Prostate gland (tissue), 2 donors: ENCODE data around the gene NNT.

ENCODE experiments used
- POLR2A ChIP-seq: fragments of 450-650 bp; IDR thresholded peaks from one replicate; pipeline ENCODE4 v1.6.1; 2016; ENCODE audit warnings: antibody characterized with exemption, mild to moderate bottlenecking
- POLR2AphosphoS5 ChIP-seq: sonication (generic); formaldehyde crosslinking; IDR thresholded peaks from one replicate; pipeline ENCODE4 v1.6.1; 2017; ENCODE audit warnings: antibody characterized with exemption
- TF ChIP-seq, protein P1 (sequence below), 4 experiments: fragments of 200-600 bp in 2 of 4; fragments of 450-650 bp in 2 of 4; sonication (generic) in 2 of 4; IDR thresholded peaks; 1 replicate in 3 of 4; 2 replicates in 1 of 4; pipeline ENCODE4 v1.5.1; 2016 to 2019; ENCODE audit warnings: antibody characterized with exemption in 4 of 4, mild to moderate bottlenecking in 2 of 4, moderate library complexity in 2 of 4

DNA sequence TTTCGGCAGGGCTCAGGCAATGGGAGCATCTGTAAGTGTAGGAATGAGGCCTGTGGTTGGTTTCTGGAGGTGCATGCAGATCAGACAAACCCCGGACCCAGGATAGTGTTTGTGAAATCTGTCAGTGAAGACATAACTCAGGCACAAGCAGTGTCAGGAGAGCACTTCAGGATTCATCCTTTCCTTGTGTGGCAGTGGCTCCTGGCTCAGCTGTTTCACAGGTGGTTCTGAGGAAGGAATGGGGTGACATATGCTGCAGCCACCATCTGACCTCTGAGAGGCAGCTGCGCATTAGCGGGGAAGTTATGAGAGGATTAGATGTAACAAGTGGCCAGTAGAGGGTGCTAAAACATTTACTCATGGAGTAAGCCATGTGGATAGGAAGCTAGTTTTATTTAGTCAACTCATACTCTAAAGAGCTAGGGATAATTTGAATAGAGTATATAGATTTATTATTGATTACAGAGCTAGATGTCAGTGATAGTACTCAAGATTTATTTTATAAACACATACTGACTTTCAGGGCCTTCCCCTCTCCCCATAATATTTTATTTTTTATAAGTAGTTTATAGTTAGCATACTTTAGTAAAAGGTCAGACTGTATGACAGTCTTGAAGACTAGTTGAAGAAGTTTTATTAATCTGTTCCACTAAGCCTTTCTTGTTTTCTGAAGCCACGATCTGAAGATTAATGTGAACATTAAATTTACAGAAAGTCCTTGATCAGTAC, 28.4 kb downstream of the NNT start:
- TF ChIP-seq, protein P1, sequence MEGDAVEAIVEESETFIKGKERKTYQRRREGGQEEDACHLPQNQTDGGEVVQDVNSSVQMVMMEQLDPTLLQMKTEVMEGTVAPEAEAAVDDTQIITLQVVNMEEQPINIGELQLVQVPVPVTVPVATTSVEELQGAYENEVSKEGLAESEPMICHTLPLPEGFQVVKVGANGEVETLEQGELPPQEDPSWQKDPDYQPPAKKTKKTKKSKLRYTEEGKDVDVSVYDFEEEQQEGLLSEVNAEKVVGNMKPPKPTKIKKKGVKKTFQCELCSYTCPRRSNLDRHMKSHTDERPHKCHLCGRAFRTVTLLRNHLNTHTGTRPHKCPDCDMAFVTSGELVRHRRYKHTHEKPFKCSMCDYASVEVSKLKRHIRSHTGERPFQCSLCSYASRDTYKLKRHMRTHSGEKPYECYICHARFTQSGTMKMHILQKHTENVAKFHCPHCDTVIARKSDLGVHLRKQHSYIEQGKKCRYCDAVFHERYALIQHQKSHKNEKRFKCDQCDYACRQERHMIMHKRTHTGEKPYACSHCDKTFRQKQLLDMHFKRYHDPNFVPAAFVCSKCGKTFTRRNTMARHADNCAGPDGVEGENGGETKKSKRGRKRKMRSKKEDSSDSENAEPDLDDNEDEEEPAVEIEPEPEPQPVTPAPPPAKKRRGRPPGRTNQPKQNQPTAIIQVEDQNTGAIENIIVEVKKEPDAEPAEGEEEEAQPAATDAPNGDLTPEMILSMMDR (IDR thresholded peaks at IDR 0.05): peak in 3 of 4 experiments; percentile 40 to 61 (median 54)
- TF ChIP-seq POLR2A (no peak), POLR2AphosphoS5 (peak; percentile 5)
